GM20000 (cell line): ENCODE measurements around the gene ZNF648.

ENCODE experiments used
- DNase-seq: peaks from one replicate; pipeline ENCODE4 v3.0.0; 2012; ENCODE audit warnings: low spot score
- CTCF ChIP-seq: IDR thresholded peaks from 2 replicates; pipeline ENCODE4 v1.5.1; 2012; ENCODE audit warnings: mild to moderate bottlenecking, control low read depth; ENCODE audit errors: extremely low read depth, missing control alignments

ZNF648 gene

DNA sequence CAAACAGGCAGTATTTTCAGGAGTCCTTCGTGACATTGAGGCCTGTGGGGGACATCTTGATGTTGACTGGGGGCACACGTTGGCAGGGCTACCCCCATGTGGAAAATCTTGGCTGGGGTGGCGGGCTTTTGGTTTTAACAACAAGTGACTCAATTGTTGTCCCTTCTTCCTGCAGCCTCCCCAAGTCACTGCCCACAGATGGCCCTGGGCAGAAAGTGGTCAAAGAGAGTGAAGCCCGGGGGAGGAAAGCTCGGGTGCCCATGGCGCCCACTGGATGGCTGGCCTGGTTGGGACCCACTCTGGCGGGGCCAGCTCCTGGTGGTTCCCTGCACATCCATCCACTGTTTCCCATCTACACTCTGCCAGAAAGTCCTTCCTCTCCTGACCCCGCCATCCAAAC is 24.6 kb upstream of the ZNF648 start:
- no peak for TF ChIP-seq CTCF
- DNase-seq: no peak

DNA sequence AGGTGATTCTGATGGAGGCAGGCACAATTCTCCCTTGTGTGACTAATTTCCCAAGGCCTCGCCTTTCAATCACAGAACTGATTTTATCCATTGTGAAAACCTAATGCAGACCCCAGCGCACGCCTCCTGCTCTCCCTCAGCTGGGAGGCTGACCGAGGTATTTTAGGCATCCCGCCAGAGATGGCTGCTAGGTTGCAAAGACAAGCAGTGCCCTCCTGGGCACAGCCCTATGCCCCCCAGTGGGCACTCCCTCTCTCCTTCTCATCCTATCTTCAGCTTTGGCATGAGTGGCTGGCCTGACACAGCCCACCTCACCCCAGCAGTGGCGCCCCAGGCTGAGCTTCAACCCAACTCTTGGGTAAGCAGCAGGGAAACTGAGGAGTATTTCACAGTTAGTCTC is 24.2 kb upstream of the ZNF648 start:
- DNase-seq: no peak
- no peak for TF ChIP-seq CTCF

DNA sequence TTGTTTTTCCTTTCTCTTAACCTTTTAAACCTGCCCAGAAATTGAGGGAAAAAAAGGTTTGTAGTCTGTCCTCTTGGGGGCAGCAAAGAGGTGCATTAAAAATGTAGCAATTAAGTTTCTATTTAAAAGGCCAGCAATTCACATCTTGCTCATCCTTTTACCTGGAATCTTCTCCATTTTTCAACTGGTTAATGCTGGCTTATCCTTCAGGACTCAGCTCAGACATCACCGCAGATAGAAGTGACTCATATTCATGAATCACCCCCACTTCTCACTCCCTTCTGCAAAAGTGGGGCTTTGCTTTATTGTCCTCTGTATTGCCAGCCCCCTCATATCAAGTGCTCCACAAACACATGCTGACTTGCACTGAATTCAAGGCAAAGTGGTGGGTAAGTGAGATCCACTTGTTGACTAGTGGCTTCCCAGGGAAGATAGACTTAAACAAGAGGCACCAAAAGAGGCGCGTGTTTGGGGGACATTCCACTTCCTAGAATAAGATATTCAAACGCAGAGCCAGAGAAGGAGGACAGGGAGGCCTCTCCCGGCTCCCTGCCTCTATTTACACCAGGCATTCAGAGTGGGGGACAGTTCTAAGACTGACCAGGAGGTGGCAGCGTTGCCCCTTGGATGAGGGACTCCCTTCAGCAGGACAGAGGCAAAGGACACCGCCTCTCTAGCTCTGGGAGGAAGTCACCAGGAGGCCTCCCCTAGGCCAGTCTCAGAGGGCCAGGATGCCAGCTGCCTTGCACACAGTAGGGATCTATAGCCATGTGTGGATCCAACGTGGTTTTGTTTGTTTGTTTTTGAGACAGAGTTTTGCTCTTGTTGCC is 23.2 kb upstream of the ZNF648 start:
- peak; percentile 78 for TF ChIP-seq CTCF
- peak; percentile 79 for DNase-seq

DNA sequence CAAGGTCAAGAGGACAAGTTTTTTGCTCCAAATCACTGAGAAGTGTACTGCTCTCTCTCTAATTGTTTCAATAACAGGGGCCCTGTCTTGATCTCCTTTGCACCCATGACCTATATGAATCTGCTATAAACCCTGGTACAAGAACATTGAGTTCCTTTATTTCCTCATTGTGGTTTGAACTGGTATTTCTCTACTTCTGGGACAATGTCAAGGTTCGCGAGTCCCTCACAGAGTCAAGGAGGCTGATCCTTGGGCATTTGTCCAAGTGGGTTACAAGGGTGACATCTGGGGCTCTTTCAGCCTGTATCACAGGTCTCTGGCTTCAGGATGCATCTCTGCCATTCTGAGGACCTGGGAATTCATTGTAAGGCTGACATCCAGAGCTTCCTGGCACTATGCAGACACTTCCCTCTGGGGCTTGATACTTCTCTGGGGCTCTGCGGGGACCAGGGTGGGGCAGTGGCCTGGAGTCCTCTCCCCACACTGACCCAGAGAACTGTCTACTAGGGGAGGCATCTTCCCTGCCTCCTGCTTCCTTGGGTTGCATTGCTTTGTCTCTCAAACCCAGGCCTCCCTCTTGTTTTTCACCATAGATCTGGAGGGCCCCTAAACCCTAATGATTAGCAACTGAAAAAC is 22.5 kb upstream of the ZNF648 start:
- no peak for TF ChIP-seq CTCF
- no peak for DNase-seq

GRCh38 chr1:182080955-182081582 is 19.6 kb upstream of the ZNF648 start:
- peak; percentile 52 for DNase-seq
- TF ChIP-seq CTCF: peak; percentile 69

DNA sequence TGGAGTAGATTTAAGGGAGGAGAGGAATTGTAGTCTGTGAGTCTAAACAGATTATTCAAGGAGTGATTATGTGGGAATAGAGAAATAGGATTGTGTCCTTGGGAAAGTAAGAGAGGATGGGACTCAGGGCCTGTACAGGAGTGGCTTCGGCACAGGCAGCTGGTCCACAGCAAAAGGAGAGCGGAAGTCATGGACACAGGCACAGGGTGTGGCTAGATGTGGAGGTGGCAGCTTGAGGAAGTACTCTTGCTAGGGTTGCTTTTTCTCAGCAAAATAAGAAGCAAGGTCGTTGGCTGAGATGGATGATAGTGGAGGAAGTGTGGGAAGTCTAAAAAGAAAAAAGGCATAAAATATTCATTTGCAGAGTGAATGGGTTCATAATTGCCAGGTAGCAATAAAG is 18.5 kb upstream of the ZNF648 start:
- no peak for TF ChIP-seq CTCF
- DNase-seq: no peak

DNA sequence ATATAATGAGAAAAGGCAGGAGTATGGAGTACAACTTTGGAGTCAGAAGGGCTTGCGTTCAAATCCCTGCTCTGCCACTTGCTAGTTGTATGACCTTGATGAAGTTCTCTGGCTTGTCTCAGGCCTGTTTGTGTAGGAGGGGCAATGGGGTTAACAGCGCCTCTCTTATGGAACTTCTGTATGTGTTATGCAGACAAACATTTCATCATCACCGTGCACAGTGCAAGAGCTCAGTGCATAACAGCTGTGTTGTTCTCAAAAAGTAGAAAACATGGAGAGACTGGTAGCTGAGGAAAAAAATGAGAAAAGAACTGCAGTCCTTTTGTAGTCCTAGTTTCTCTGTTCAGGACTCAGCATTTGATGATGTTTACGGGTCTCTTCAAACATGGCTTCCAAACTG is 10.4 kb upstream of the ZNF648 start:
- no peak for DNase-seq
- no peak for TF ChIP-seq CTCF
